ENCODE results near the gene ATF7. TPM values are rescaled to one million over a fixed set of nuclear protein-coding genes. Genes with fewer than 3 reads are reported as not detected.

The ATF7 gene
- total and polyA plus RNA-seq, 10 donors, result 6.5 to 52.8 (median 35.4) TPM

- peaks cover 0 to 7% (median 0%) of the 10 kb centered on the region in 6 donors for H3K36me3 ChIP-seq
- peak overlapping the region in 7 of 8 donors; percentile 87 to 97 (median 93) for H3K27ac ChIP-seq
- peak overlapping the region; percentile 42 to 76 (median 54) for H3K4me3 ChIP-seq
- no peak for TF ChIP-seq POLR2A (IDR thresholded peaks at IDR 0.05)
- no peak for TF ChIP-seq POLR2AphosphoS5 (IDR thresholded peaks at IDR 0.05)
- no peak for TF ChIP-seq CTCF (IDR thresholded peaks at IDR 0.05 in 8 of 11, conservative IDR thresholded peaks at IDR 0.05 in 3 of 11)
- 46 to 55% (median 49%) methylated on average over 4 of the region's 4 CpGs for WGBS, 5 donors
- intact Hi-C loops (cut with DNase I; ENCODE audit: low total_unique reads), result no loop called here
- H3K4me1 ChIP-seq, result peaks cover 26 to 65% (median 47%) of the 10 kb centered on the region in 6 donors
- no peak for DNase-seq
- H3K27me3 ChIP-seq (replicated peaks in 1 of 7), result no peaks in the 10 kb centered on the region
- no peaks in the 10 kb centered on the region for H3K9me3 ChIP-seq
Measured at GRCh38 chr12:53624956-53625355, 1.2 kb downstream of the ATF7 start.

- no peaks in the 10 kb centered on the region for H3K27me3 ChIP-seq (replicated peaks in 1 of 7)
- H3K36me3 ChIP-seq, result peaks cover 0 to 7% (median 0%) of the 10 kb centered on the region in 6 donors
- intact Hi-C loops (cut with DNase I; ENCODE audit: low total_unique reads), result no loop called here
- H3K4me1 ChIP-seq, result peaks cover 26 to 70% (median 50%) of the 10 kb centered on the region in 6 donors
- no peaks in the 10 kb centered on the region for H3K9me3 ChIP-seq
- H3K27ac ChIP-seq, result peak overlapping the region in 7 of 8 donors; percentile 87 to 97 (median 93)
- whole genome bisulfite sequencing, 5 donors, result 53 to 67% (median 58%) methylated on average over 3 of the region's 3 CpGs
- DNase-seq, result no peak
- peak overlapping the region; percentile 42 to 76 (median 54) for H3K4me3 ChIP-seq
- no peak for TF ChIP-seq POLR2AphosphoS5 (IDR thresholded peaks at IDR 0.05)
- TF ChIP-seq CTCF (IDR thresholded peaks at IDR 0.05 in 8 of 11, conservative IDR thresholded peaks at IDR 0.05 in 3 of 11), result no peak
- TF ChIP-seq POLR2A (IDR thresholded peaks at IDR 0.05), result no peak
Measured at GRCh38 chr12:53624458-53624857, 1.7 kb downstream of the ATF7 start.

- Histone ChIP-seq H3K27me3 (replicated peaks in 1 of 7) (no peaks in the 10 kb centered on the region), H3K27ac (peak overlapping the region in 7 of 8 donors; percentile 87 to 97 (median 93)), H3K36me3 (peaks cover 0 to 7% (median 0%) of the 10 kb centered on the region in 6 donors), H3K4me1 (peaks cover 32 to 76% (median 57%) of the 10 kb centered on the region in 6 donors), H3K4me3 (peak overlapping the region in 6 of 8 donors; percentile 50 to 76 (median 56)), H3K9me3 (no peaks in the 10 kb centered on the region)
- 18 to 31% (median 28%) methylated on average over 7 of the region's 7 CpGs for WGBS, 5 donors
- DNase-seq, result no peak
- intact Hi-C loops (cut with DNase I; ENCODE audit: low total_unique reads), result no loop called here
- TF ChIP-seq POLR2AphosphoS5 (IDR thresholded peaks at IDR 0.05), result no peak
Measured at GRCh38 chr12:53623548-53624385, 2.4 kb downstream of the ATF7 start.

GRCh38 chr12:53622724-53623123, 3.5 kb downstream of the ATF7 start:
- WGBS, 5 donors, result 87 to 97% (median 88%) methylated on average over 5 of the region's 5 CpGs
- no peak for DNase-seq
- Histone ChIP-seq H3K36me3 (peaks cover 0 to 7% (median 0%) of the 10 kb centered on the region in 6 donors), H3K27me3 (replicated peaks in 1 of 7) (no peaks in the 10 kb centered on the region), H3K27ac (peak overlapping the region in 2 of 8 donors; percentile 21 to 94), H3K9me3 (no peaks in the 10 kb centered on the region), H3K4me1 (peaks cover 36 to 87% (median 67%) of the 10 kb centered on the region in 6 donors), H3K4me3 (no peak overlapping the region)
- TF ChIP-seq CTCF (IDR thresholded peaks at IDR 0.05 in 8 of 11, conservative IDR thresholded peaks at IDR 0.05 in 3 of 11), result no peak
- TF ChIP-seq POLR2AphosphoS5 (IDR thresholded peaks at IDR 0.05), result no peak
- no peak for TF ChIP-seq POLR2A (IDR thresholded peaks at IDR 0.05)
- intact Hi-C loops (cut with DNase I; ENCODE audit: low total_unique reads), result no loop called here

Measured in spleen (tissue), 11 donors.